IMR-90 (cell line): Measurements from ENCODE around the gene CEP83. TPM values are rescaled to one million over a fixed set of nuclear protein-coding genes. Genes with fewer than 3 reads are reported as not detected.

Source experiments
- ATAC-seq: fragments of 200-7000 bp; cut with Tn5 transposase; 2 replicates; pipeline ENCODE4 v1.9.1; 2020; ENCODE audit warnings: low read depth, mild to moderate bottlenecking, moderate library complexity
- BruUV-seq: library from RNA; stranded (reverse); fragments of 400-500 nt; replicated peaks from 2 replicates; lab custom pipeline; 2021; lab: Mats Ljungman, UMichigan
- CTCF ChIA-PET: fragments of 300-600 bp; formaldehyde crosslinking; extraction: SDS; loops from one replicate; lab custom pipeline; 2021; ENCODE audit warnings: antibody characterized with exemption; lab: Yijun Ruan, JAX
- POLR2A ChIA-PET: fragments of 300-600 bp; sonication (Branson Sonifier 250); formaldehyde crosslinking; loops from one replicate; lab custom pipeline; 2022; ENCODE audit warnings: antibody characterized with exemption; ENCODE audit not compliant: unreplicated experiment; lab: Charles Lee
- DNase-seq: peaks from one replicate; pipeline ENCODE4 v3.0.0; 2013
- H2AFZ ChIP-seq: replicated peaks from 2 replicates; pipeline ENCODE3; 2013; ENCODE audit warnings: low read length, mild to moderate bottlenecking; ENCODE audit not compliant: poor library complexity
- H2AK5ac ChIP-seq: 2 replicates; pipeline ENCODE4 v1.6.1; 2013; ENCODE audit warnings: low read depth, low read length, inconsistent platforms
- H2AK9ac ChIP-seq: replicated peaks from 2 replicates; pipeline ENCODE3; 2013; ENCODE audit warnings: mild to moderate bottlenecking, low read depth, low read length, moderate library complexity; ENCODE audit not compliant: poor library complexity
- H2BK120ac ChIP-seq: 2 replicates; pipeline ENCODE4 v1.6.1; 2013; ENCODE audit warnings: low read depth, low read length, inconsistent platforms
- H2BK15ac ChIP-seq: 3 replicates; pipeline ENCODE4 v1.6.1; 2013; ENCODE audit warnings: low read depth, low read length, inconsistent platforms
- H2BK20ac ChIP-seq: 2 replicates; pipeline ENCODE4 v1.6.1; 2013; ENCODE audit warnings: low read depth, mild to moderate bottlenecking, inconsistent platforms, low read length, moderate library complexity
- H2BK5ac ChIP-seq: 2 replicates; pipeline ENCODE4 v1.6.1; 2013; ENCODE audit warnings: mild to moderate bottlenecking, low read depth, low read length, inconsistent platforms; ENCODE audit not compliant: poor library complexity, severe bottlenecking
- H3K14ac ChIP-seq: replicated peaks from 2 replicates; pipeline ENCODE4 v1.6.1; 2013; ENCODE audit warnings: low read depth, low read length, inconsistent platforms
- H3K18ac ChIP-seq: 2 replicates; pipeline ENCODE4 v1.6.1; 2013; ENCODE audit warnings: low read depth, low read length, control low read depth
- H3K23ac ChIP-seq: 2 replicates; pipeline ENCODE4 v1.6.1; 2013; ENCODE audit warnings: low read depth, low read length, inconsistent platforms
- H3K27ac ChIP-seq: 2 replicates; pipeline ENCODE4 v1.5.1; 2013; ENCODE audit warnings: mild to moderate bottlenecking, control low read depth, low read length; ENCODE audit not compliant: insufficient read depth
- H3K27me3 ChIP-seq: 2 replicates; pipeline ENCODE4 v1.6.1; 2013; ENCODE audit warnings: low read length; ENCODE audit not compliant: control insufficient read depth, insufficient read depth
- H3K36me3 ChIP-seq: 2 replicates; pipeline ENCODE4 v1.6.1; 2013; ENCODE audit warnings: low read length, mixed read lengths; ENCODE audit not compliant: control insufficient read depth, insufficient read depth
- H3K4ac ChIP-seq: 2 replicates; pipeline ENCODE4 v1.6.1; 2013; ENCODE audit warnings: low read depth, low read length, inconsistent platforms
- H3K4me1 ChIP-seq: 2 replicates; pipeline ENCODE4 v1.6.1; 2013; ENCODE audit warnings: low read length, mixed read lengths; ENCODE audit not compliant: control insufficient read depth, insufficient read depth
- H3K4me2 ChIP-seq: 2 replicates; pipeline ENCODE4 v1.6.1; 2013; ENCODE audit warnings: low read depth, mild to moderate bottlenecking, control low read depth, low read length, moderate library complexity
- H3K4me3 ChIP-seq: 2 replicates; pipeline ENCODE4 v1.5.1; 2013; ENCODE audit warnings: low read depth, mild to moderate bottlenecking, control low read depth, low read length, moderate library complexity; ENCODE audit not compliant: insufficient read depth
- H3K56ac ChIP-seq: 2 replicates; pipeline ENCODE4 v1.6.1; 2013; ENCODE audit warnings: low read length, inconsistent platforms; ENCODE audit not compliant: insufficient read depth; ENCODE audit errors: extremely low read depth
- H3K79me1 ChIP-seq, 2 experiments: 2 replicates each; pipeline ENCODE4 v1.6.1; 2013; ENCODE audit warnings: low read length in 2 of 2, inconsistent platforms in 1 of 2, low read depth in 1 of 2
- H3K9ac ChIP-seq: 2 replicates; pipeline ENCODE4 v1.6.1; 2013; ENCODE audit warnings: low read depth, low read length, control low read depth
- H3K9me1 ChIP-seq: 2 replicates; pipeline ENCODE4 v1.6.1; 2013; ENCODE audit warnings: low read length, inconsistent platforms; ENCODE audit not compliant: insufficient read depth
- H3K9me3 ChIP-seq: 2 replicates; pipeline ENCODE4 v1.6.1; 2013; ENCODE audit warnings: low read length; ENCODE audit not compliant: control insufficient read depth, insufficient read depth
- H4K20me1 ChIP-seq: 2 replicates; pipeline ENCODE4 v1.6.1; 2013; ENCODE audit warnings: low read length, inconsistent platforms; ENCODE audit not compliant: insufficient read depth
- H4K5ac ChIP-seq: 2 replicates; pipeline ENCODE4 v1.6.1; 2013; ENCODE audit warnings: mild to moderate bottlenecking, low read depth, low read length, control low read depth
- H4K8ac ChIP-seq, 2 experiments: 2 replicates each; pipeline ENCODE4 v1.6.1; 2013; ENCODE audit warnings: low read depth in 2 of 2, low read length in 2 of 2, control low read depth in 1 of 2, inconsistent platforms in 1 of 2
- H4K91ac ChIP-seq: 2 replicates; pipeline ENCODE4 v1.6.1; 2013; ENCODE audit warnings: low read depth, low read length, inconsistent platforms; ENCODE audit not compliant: insufficient read depth
- CHD1 ChIP-seq: IDR thresholded peaks from 2 replicates; pipeline ENCODE4 v1.6.1; 2012; ENCODE audit warnings: low read depth, low read length, improper control_type of control experiment
- CTCF ChIP-seq: conservative IDR thresholded peaks from 2 replicates; pipeline ENCODE4 v1.5.1; 2012; ENCODE audit warnings: mild to moderate bottlenecking, low read depth, low read length, improper control_type of control experiment
- ELK1 ChIP-seq: fragments of 150-350 bp; IDR thresholded peaks from 2 replicates; pipeline ENCODE4 v1.6.1; 2016; ENCODE audit warnings: low read depth, mild to moderate bottlenecking, low read length, moderate library complexity, borderline replicate concordance
- MAFK ChIP-seq: IDR thresholded peaks from 2 replicates; pipeline ENCODE4 v1.6.1; 2012; ENCODE audit warnings: low read depth, low read length, improper control_type of control experiment
- MAZ ChIP-seq: IDR thresholded peaks from 2 replicates; pipeline ENCODE4 v1.6.1; 2012; ENCODE audit warnings: low read depth, mild to moderate bottlenecking, low read length, improper control_type of control experiment, moderate library complexity, borderline replicate concordance
- MXI1 ChIP-seq: IDR thresholded peaks from 2 replicates; pipeline ENCODE4 v1.6.1; 2012; ENCODE audit warnings: low read depth, mild to moderate bottlenecking, low read length, moderate library complexity, borderline replicate concordance
- RAD21 ChIP-seq: IDR thresholded peaks from 2 replicates; pipeline ENCODE4 v1.6.1; 2012; ENCODE audit warnings: low read length, improper control_type of control experiment
- RCOR1 ChIP-seq: IDR thresholded peaks from 2 replicates; pipeline ENCODE4 v1.6.1; 2012; ENCODE audit warnings: mild to moderate bottlenecking, low read length, improper control_type of control experiment; ENCODE audit not compliant: insufficient replicate concordance
- SMC3 ChIP-seq: fragments of 150-350 bp; IDR thresholded peaks from 2 replicates; pipeline ENCODE4 v1.6.1; 2016; ENCODE audit warnings: low read depth, mild to moderate bottlenecking, antibody characterized with exemption, low read length, moderate library complexity
- USF2 ChIP-seq: fragments of 150-350 bp; IDR thresholded peaks from 2 replicates; pipeline ENCODE4 v1.6.1; 2017; ENCODE audit warnings: mild to moderate bottlenecking, antibody characterized with exemption, low read length, low read depth
- dilution Hi-C: fragments of 300-500 bp; cut with HindIII; formaldehyde crosslinking; loops from one replicate; pipeline ENCODE4 v1.14.3; 2018; ENCODE audit warnings: low sequenced_read_pairs; ENCODE audit not compliant: unreplicated experiment
- in situ Hi-C: fragments of 300-500 bp; cut with MboI; formaldehyde crosslinking; loops from 3 replicates; pipeline ENCODE4 v1.14.3; 2019; ENCODE audit warnings: low sequenced_read_pairs, inconsistent platforms, mixed read lengths
- intact Hi-C: fragments of 100-400 bp; cut with micrococcal nuclease; formaldehyde crosslinking; loops from 2 replicates; pipeline ENCODE4 v1.10.0; 2022
- polyA plus RNA-seq, 3 experiments: library from polyadenylated mRNA; depleted of rRNA; stranded (reverse); fragments of >200 nt; gene quantifications; 2 replicates each; pipeline ENCODE4 v1.2.3, GENCODE V29; 2012; ENCODE audit warnings: low replicate concordance in 1 of 3
- total RNA-seq: library from RNA; depleted of rRNA; stranded (reverse); fragments of >200 nt; gene quantifications from 2 replicates; pipeline ENCODE4 v1.2.3, GENCODE V29; 2012

The CEP83 gene
- total and polyA plus RNA-seq, 2 of the 4 experiments (the other 2 are of a cell fraction) = 3.9 to 8.9 TPM

- no peak for ATAC-seq
- H3K18ac ChIP-seq = no peak overlapping the region
- no peak overlapping the region for H3K56ac ChIP-seq
- no peak overlapping the region for H2AK9ac ChIP-seq
- BruUV-seq = no TSS peak
- no peak overlapping the region for H3K14ac ChIP-seq
- H3K36me3 ChIP-seq = peaks cover 3% of the 10 kb centered on the region
- H3K9me1 ChIP-seq = no peaks in the 10 kb centered on the region
- in situ Hi-C loops = no loop called here
- no peak overlapping the region for H2BK15ac ChIP-seq
- no peak overlapping the region for H4K8ac ChIP-seq
- H3K4me3 ChIP-seq = no peak overlapping the region
- no peak overlapping the region for H3K4ac ChIP-seq
- no peak overlapping the region for H3K4me2 ChIP-seq
- H2BK120ac ChIP-seq = no peak overlapping the region
- H2BK5ac ChIP-seq = no peak overlapping the region
- no peak overlapping the region for H3K9ac ChIP-seq
- no peak overlapping the region for H4K91ac ChIP-seq
- H2BK20ac ChIP-seq = no peak overlapping the region
- intact Hi-C loops = no loop called here
- H2AK5ac ChIP-seq = no peak overlapping the region
- POLR2A ChIA-PET = no interaction called here
- no peak overlapping the region for H3K27ac ChIP-seq
- dilution Hi-C loops = no loop called here
- H3K79me1 ChIP-seq = no peaks in the 10 kb centered on the region
- H4K5ac ChIP-seq = no peak overlapping the region
- H4K20me1 ChIP-seq = no peaks in the 10 kb centered on the region
- TF ChIP-seq USF2 (no peak), MAZ (no peak), RAD21 (no peak), MAFK (no peak), ELK1 (no peak), CTCF (no peak), RCOR1 (no peak), CHD1 (no peak), MXI1 (no peak), SMC3 (no peak)
- CTCF ChIA-PET = no interaction called here
- H3K4me1 ChIP-seq = no peaks in the 10 kb centered on the region
- H3K23ac ChIP-seq = no peak overlapping the region
- no peak overlapping the region for H2AFZ ChIP-seq
- H3K27me3 ChIP-seq = no peaks in the 10 kb centered on the region
- peak; percentile 78 for DNase-seq
- H3K9me3 ChIP-seq = no peaks in the 10 kb centered on the region; the same call in 1 of the 2 replicates
Observed at GRCh38 chr12:94326727-94327126, 132.9 kb downstream of the CEP83 start.
